Brain microvascular endothelial cell (primary cell): ENCODE results near the gene TOE1.

Source experiments
- DNase-seq: peaks from one replicate; pipeline ENCODE4 v3.0.0-alpha.2; 2020
- H3K27ac ChIP-seq: fragments of 250-450 bp; sonication (Bioruptor Pico); 2 replicates; pipeline ENCODE4 v1.5.1; 2020; ENCODE audit warnings: mild to moderate bottlenecking, moderate library complexity
- H3K27me3 ChIP-seq: fragments of 250-450 bp; sonication (Bioruptor Pico); replicated peaks from 2 replicates; pipeline ENCODE4 v1.5.1; 2020; ENCODE audit warnings: mild to moderate bottlenecking
- H3K36me3 ChIP-seq: fragments of 250-450 bp; sonication (Bioruptor Pico); replicated peaks from 2 replicates; pipeline ENCODE4 v1.5.1; 2020; ENCODE audit warnings: mild to moderate bottlenecking
- H3K4me3 ChIP-seq: 2 replicates; pipeline ENCODE4 v1.5.1; 2011; ENCODE audit warnings: low read depth, mild to moderate bottlenecking, control low read depth, low read length, moderate library complexity
- in situ Hi-C: cut with HindIII; loops from 2 replicates; pipeline ENCODE4 v1.10.0; 2017; ENCODE audit warnings: low sequenced_read_pairs, low pct_ligation_motif_present
- TF ChIP-seq, protein P1 (sequence below): IDR thresholded peaks from 2 replicates; pipeline ENCODE4 v1.5.1; 2011; ENCODE audit warnings: low read depth, mild to moderate bottlenecking, moderate library complexity, low read length, control low read depth, inconsistent platforms; ENCODE audit errors: missing control alignments

The TOE1 gene

GRCh38 chr1:45370575-45370974 is 30.6 kb downstream of the TOE1 start:
- in situ Hi-C loops: no loop called here
- TF ChIP-seq, protein P1, sequence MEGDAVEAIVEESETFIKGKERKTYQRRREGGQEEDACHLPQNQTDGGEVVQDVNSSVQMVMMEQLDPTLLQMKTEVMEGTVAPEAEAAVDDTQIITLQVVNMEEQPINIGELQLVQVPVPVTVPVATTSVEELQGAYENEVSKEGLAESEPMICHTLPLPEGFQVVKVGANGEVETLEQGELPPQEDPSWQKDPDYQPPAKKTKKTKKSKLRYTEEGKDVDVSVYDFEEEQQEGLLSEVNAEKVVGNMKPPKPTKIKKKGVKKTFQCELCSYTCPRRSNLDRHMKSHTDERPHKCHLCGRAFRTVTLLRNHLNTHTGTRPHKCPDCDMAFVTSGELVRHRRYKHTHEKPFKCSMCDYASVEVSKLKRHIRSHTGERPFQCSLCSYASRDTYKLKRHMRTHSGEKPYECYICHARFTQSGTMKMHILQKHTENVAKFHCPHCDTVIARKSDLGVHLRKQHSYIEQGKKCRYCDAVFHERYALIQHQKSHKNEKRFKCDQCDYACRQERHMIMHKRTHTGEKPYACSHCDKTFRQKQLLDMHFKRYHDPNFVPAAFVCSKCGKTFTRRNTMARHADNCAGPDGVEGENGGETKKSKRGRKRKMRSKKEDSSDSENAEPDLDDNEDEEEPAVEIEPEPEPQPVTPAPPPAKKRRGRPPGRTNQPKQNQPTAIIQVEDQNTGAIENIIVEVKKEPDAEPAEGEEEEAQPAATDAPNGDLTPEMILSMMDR: no peak
- Histone ChIP-seq H3K27me3 (no peaks in the 10 kb centered on the region), H3K27ac (no peak overlapping the region), H3K4me3 (no peak overlapping the region), H3K36me3 (no peaks in the 10 kb centered on the region)
- DNase-seq: no peak

DNA sequence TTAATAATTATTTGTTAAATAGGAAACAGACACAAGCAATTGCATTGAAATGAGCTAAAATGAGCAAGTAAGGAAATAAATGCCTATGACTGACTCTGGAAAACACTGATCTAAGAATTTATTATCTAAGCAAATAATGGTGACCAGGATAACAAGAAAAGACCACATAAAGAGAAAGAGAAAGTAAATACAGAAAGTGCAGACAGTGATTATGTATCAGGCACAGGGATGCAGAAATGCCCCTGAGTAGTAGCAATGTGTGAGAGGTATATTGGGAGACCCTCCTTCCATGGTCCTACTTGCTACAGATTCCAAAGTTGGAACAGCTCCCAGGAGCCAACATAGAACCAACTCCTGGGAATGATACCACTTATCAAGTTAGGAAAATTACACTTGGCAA is 33.6 kb downstream of the TOE1 start:
- Histone ChIP-seq H3K4me3 (no peak overlapping the region), H3K27ac (no peak overlapping the region), H3K27me3 (no peaks in the 10 kb centered on the region), H3K36me3 (no peaks in the 10 kb centered on the region)
- DNase-seq: no peak
- TF ChIP-seq, protein P1: no peak
- in situ Hi-C loops: no loop called here

DNA sequence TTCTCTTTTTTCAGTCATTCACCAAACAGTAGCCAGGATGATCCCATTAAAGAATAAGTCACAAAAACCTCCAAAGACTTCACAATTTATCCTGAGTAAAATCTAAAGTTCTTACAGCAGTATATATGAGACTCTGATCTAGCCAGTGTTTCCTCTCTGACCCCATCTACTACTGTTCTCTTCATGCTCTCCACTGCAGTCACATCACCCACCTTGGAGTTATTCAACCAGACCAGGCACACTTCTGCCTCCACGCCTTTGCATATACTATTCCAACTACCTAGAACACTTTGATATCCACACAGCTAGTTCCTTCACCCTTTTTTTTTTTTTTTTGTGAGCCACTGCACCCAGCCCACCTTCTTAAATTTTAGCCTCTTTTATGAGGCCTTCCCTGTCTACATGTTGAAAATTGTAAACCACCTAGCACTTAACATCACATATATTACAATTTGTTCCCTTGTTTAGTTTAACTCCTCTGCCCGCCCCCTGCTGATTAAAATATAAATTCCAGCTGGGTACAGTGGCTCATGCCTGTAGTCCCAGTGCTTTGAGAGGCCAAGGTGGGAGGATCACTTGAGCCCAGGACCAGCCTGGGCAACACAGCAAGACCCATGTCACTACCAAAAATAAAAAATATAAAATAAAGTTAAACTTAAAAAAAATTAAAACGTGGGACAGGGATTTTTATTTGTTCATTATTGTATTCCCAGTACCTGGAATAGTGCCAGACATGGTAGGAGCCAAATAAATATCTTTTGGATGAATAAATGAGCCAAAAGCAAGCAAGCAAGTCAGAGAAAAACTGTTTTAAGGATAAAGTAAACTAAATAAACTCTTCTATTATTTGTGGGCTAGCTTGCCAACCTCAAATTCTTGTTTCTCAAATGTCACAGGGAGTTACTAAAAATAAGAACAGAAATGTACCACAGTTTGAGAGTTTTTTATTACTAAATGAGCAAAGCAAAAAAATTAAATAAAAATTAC is 35.4 kb downstream of the TOE1 start:
- DNase-seq: no peak
- H3K27me3 ChIP-seq: no peaks in the 10 kb centered on the region
- in situ Hi-C loops: no loop called here
- TF ChIP-seq, protein P1: no peak
- H3K4me3 ChIP-seq: no peak overlapping the region
- H3K27ac ChIP-seq: no peak overlapping the region
- H3K36me3 ChIP-seq: no peaks in the 10 kb centered on the region

DNA sequence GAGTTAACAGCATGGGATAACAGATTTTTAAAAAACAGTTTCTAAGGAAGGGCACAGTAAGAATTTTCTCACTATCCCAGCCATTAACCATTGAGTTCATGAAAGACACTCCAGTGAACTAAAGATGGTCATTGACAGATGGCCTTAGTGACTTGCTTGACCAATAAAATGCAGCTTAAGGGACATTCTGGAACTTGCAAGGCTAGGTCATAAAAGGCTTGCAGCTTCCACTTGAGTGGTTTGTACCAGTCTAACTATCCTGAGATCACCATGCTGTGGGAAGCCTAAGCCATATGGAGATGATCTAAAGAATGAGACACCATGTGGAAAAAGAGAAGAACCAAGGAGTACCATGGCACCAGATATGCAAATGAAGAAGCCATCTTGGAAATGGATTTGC is 38.2 kb downstream of the TOE1 start:
- Histone ChIP-seq H3K27ac (no peak overlapping the region), H3K4me3 (no peak overlapping the region), H3K36me3 (no peaks in the 10 kb centered on the region), H3K27me3 (no peaks in the 10 kb centered on the region)
- no peak for DNase-seq
- TF ChIP-seq, protein P1: no peak
- in situ Hi-C loops: no loop called here

GRCh38 chr1:45379524-45379923 is 39.6 kb downstream of the TOE1 start:
- in situ Hi-C loops: no loop called here
- Histone ChIP-seq H3K27me3 (no peaks in the 10 kb centered on the region), H3K4me3 (no peak overlapping the region), H3K36me3 (no peaks in the 10 kb centered on the region), H3K27ac (no peak overlapping the region)
- DNase-seq: no peak
- TF ChIP-seq, protein P1: no peak
